ENCODE data around the gene TMEM266.

DNA sequence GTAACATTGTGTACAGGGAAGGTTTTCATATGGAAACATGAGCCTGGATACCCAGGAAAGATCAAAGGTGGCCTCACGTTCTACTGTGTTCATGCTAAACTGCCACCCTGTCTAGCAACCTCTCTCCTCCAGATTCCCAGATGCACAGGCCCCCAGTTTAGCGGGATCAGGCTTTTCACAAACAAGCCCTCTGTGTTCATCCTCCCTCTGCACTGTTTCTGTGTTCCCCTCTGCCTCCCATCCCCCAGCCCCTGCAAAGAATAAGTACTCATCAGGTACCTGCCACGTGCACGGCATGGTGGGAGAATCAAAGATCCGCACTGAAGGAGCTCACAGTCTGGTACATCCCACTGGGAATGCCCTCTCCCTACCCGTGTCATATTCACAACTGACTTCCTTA, 46.1 kb downstream of the TMEM266 start:
- TF ChIP-seq, protein P1, sequence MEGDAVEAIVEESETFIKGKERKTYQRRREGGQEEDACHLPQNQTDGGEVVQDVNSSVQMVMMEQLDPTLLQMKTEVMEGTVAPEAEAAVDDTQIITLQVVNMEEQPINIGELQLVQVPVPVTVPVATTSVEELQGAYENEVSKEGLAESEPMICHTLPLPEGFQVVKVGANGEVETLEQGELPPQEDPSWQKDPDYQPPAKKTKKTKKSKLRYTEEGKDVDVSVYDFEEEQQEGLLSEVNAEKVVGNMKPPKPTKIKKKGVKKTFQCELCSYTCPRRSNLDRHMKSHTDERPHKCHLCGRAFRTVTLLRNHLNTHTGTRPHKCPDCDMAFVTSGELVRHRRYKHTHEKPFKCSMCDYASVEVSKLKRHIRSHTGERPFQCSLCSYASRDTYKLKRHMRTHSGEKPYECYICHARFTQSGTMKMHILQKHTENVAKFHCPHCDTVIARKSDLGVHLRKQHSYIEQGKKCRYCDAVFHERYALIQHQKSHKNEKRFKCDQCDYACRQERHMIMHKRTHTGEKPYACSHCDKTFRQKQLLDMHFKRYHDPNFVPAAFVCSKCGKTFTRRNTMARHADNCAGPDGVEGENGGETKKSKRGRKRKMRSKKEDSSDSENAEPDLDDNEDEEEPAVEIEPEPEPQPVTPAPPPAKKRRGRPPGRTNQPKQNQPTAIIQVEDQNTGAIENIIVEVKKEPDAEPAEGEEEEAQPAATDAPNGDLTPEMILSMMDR (IDR thresholded peaks at IDR 0.05): no peak
- no peak for TF ChIP-seq POLR2A (IDR thresholded peaks at IDR 0.05)

Measured in lower leg skin (tissue), 3 donors.